Astrocyte (in vitro differentiated cells and primary cell): Measurements from ENCODE around the gene MARK4. TPM values are rescaled to one million over a fixed set of nuclear protein-coding genes. Genes with fewer than 3 reads are reported as not detected.

Experiments
- DNase-seq: peaks from one replicate; pipeline ENCODE4 v3.0.0-alpha.2; 2010; ENCODE audit warnings: low read depth
- FAIRE-seq: peaks from 2 replicates; lab custom pipeline; 2011; peaks lifted over from hg19 to GRCh38; lab: Jason Lieb, UNC
- H2AFZ ChIP-seq: 2 replicates; pipeline ENCODE4 v1.6.0; 2012; ENCODE audit warnings: low read depth, low read length, inconsistent platforms
- H3K27ac ChIP-seq: 2 replicates; pipeline ENCODE4 v1.5.1; 2011; ENCODE audit warnings: low read depth, low read length, inconsistent platforms
- H3K27me3 ChIP-seq: 2 replicates; pipeline ENCODE4 v1.6.0; 2011; ENCODE audit warnings: low read length, inconsistent platforms; ENCODE audit not compliant: insufficient read depth
- H3K36me3 ChIP-seq: 2 replicates; pipeline ENCODE4 v1.5.1; 2011; ENCODE audit warnings: low read length, inconsistent platforms; ENCODE audit not compliant: insufficient read depth
- H3K4me1 ChIP-seq: 2 replicates; pipeline ENCODE4 v1.5.1; 2011; ENCODE audit warnings: low read length, inconsistent platforms; ENCODE audit not compliant: insufficient read depth
- H3K4me2 ChIP-seq: 2 replicates; pipeline ENCODE4 v1.6.0; 2012; ENCODE audit warnings: low read length, inconsistent platforms
- H3K4me3 ChIP-seq: 2 replicates; pipeline ENCODE4 v1.5.1; 2011; ENCODE audit warnings: low read depth, mild to moderate bottlenecking, low read length, inconsistent platforms; ENCODE audit not compliant: insufficient read depth
- H3K79me2 ChIP-seq: 2 replicates; pipeline ENCODE4 v1.6.0; 2012; ENCODE audit warnings: mild to moderate bottlenecking, low read length, inconsistent platforms; ENCODE audit not compliant: insufficient read depth
- H3K9ac ChIP-seq: 2 replicates; pipeline ENCODE4 v1.6.0; 2012; ENCODE audit warnings: mild to moderate bottlenecking, low read length, inconsistent platforms
- H3K9me3 ChIP-seq: 2 replicates; pipeline ENCODE4 v1.5.1; 2012; ENCODE audit warnings: low read depth, mild to moderate bottlenecking, low read length, inconsistent platforms; ENCODE audit not compliant: insufficient read depth
- H4K20me1 ChIP-seq: 2 replicates; pipeline ENCODE4 v1.6.0; 2012; ENCODE audit warnings: low read length, inconsistent platforms; ENCODE audit not compliant: insufficient read depth
- H3K27ac Mint-ChIP-seq: one replicate; pipeline ENCODE4 v1.8.0; 2021; ENCODE audit warnings: mild to moderate bottlenecking, mixed read lengths; ENCODE audit not compliant: unreplicated experiment
- H3K27me3 Mint-ChIP-seq: one replicate; pipeline ENCODE4 v1.8.0; 2021; ENCODE audit warnings: low read depth, mixed read lengths; ENCODE audit not compliant: unreplicated experiment
- H3K36me3 Mint-ChIP-seq: one replicate; pipeline ENCODE4 v1.8.0; 2021; ENCODE audit warnings: low read depth, mixed read lengths; ENCODE audit not compliant: unreplicated experiment
- H3K4me1 Mint-ChIP-seq: one replicate; pipeline ENCODE4 v1.8.0; 2021; ENCODE audit warnings: low read depth, mixed read lengths; ENCODE audit not compliant: unreplicated experiment
- H3K4me3 Mint-ChIP-seq: one replicate; pipeline ENCODE4 v1.8.0; 2021; ENCODE audit warnings: mild to moderate bottlenecking, moderate library complexity, mixed read lengths; ENCODE audit not compliant: unreplicated experiment
- H3K9me3 Mint-ChIP-seq: one replicate; pipeline ENCODE4 v1.8.0; 2021; ENCODE audit warnings: mild to moderate bottlenecking, mixed read lengths; ENCODE audit not compliant: unreplicated experiment
- EZH2 ChIP-seq: IDR thresholded peaks from 2 replicates; pipeline ENCODE4 v1.6.1; 2012; ENCODE audit warnings: mild to moderate bottlenecking, low read length, inconsistent platforms; ENCODE audit not compliant: insufficient read depth
- total RNA-seq: library from RNA; stranded (reverse); gene quantifications from 2 replicates; pipeline ENCODE4 v1.2.1, GENCODE V29; 2021
- TF ChIP-seq, protein P1 (sequence below): IDR thresholded peaks from 2 replicates; pipeline ENCODE4 v1.5.1; 2011; ENCODE audit warnings: low read depth, mild to moderate bottlenecking, inconsistent platforms, low read length, moderate library complexity; ENCODE audit not compliant: insufficient read depth

MARK4 gene
- total RNA-seq, 1 donor from 2014 or later = 61.0 TPM

DNA sequence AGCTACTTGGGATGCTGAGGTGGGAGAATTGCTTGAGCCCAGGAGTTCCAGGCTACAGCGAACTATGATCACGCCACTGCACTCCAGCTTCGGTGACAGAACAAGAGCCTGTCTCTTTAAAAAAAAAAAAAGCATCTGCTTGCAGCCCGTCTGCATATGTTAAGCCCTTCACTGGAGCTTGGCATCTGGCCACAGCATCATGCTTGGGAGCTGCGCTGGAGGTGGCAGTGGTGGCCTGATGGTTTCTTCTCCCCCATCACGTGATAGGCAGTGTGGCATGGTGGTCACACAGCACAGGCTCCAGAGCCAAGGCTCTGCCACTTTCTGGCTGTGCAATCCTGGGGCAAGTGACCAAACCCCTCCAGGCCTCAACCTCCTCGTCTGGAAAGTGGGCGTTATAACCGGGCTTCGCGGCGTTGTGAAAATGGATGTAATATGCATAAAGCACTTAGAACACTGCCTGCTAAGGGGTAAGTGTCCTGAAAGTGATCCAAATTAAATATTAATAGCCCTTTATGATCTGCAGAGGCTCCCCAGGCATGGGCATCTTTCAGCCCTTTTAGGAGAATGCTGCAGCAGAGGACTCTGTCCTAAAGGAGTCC, 24.4 kb downstream of the MARK4 start:
- Mint-ChIP-seq H3K4me1 (peaks cover 2% of the 10 kb centered on the region), H3K4me3 (no peak overlapping the region), H3K27me3 (no peaks in the 10 kb centered on the region), H3K36me3 (peaks cover 34% of the 10 kb centered on the region), H3K9me3 (no peaks in the 10 kb centered on the region), H3K27ac (no peak overlapping the region)
- DNase-seq (no peak), FAIRE-seq (no peak)
- no peak for TF ChIP-seq EZH2
- TF ChIP-seq, protein P1, sequence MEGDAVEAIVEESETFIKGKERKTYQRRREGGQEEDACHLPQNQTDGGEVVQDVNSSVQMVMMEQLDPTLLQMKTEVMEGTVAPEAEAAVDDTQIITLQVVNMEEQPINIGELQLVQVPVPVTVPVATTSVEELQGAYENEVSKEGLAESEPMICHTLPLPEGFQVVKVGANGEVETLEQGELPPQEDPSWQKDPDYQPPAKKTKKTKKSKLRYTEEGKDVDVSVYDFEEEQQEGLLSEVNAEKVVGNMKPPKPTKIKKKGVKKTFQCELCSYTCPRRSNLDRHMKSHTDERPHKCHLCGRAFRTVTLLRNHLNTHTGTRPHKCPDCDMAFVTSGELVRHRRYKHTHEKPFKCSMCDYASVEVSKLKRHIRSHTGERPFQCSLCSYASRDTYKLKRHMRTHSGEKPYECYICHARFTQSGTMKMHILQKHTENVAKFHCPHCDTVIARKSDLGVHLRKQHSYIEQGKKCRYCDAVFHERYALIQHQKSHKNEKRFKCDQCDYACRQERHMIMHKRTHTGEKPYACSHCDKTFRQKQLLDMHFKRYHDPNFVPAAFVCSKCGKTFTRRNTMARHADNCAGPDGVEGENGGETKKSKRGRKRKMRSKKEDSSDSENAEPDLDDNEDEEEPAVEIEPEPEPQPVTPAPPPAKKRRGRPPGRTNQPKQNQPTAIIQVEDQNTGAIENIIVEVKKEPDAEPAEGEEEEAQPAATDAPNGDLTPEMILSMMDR = no peak
- H3K9me3 ChIP-seq = no peaks in the 10 kb centered on the region
- no peak overlapping the region for H2AFZ ChIP-seq
- H3K79me2 ChIP-seq = no peaks in the 10 kb centered on the region
- H3K36me3 ChIP-seq = peaks cover 10% of the 10 kb centered on the region
- H3K4me3 ChIP-seq = no peak overlapping the region
- H3K27me3 ChIP-seq = no peaks in the 10 kb centered on the region
- H3K27ac ChIP-seq = no peak overlapping the region
- H3K4me1 ChIP-seq = no peaks in the 10 kb centered on the region
- H4K20me1 ChIP-seq = no peaks in the 10 kb centered on the region
- no peak overlapping the region for H3K9ac ChIP-seq
- no peak overlapping the region for H3K4me2 ChIP-seq

- no peaks in the 10 kb centered on the region for H3K9me3 ChIP-seq
- H3K4me1 Mint-ChIP-seq = peaks cover 2% of the 10 kb centered on the region
- no peak overlapping the region for H3K27ac ChIP-seq
- no peaks in the 10 kb centered on the region for H3K4me1 ChIP-seq
- peaks cover 8% of the 10 kb centered on the region for H3K36me3 ChIP-seq
- H3K4me3 Mint-ChIP-seq = no peak overlapping the region
- no peak overlapping the region for H3K4me2 ChIP-seq
- TF ChIP-seq EZH2 = no peak
- TF ChIP-seq, protein P1 = no peak
- no peaks in the 10 kb centered on the region for H3K27me3 Mint-ChIP-seq
- H3K27me3 ChIP-seq = no peaks in the 10 kb centered on the region
- H3K4me3 ChIP-seq = no peak overlapping the region
- no peaks in the 10 kb centered on the region for H3K9me3 Mint-ChIP-seq
- FAIRE-seq = no peak
- no peaks in the 10 kb centered on the region for H3K79me2 ChIP-seq
- DNase-seq = no peak
- no peak overlapping the region for H3K27ac Mint-ChIP-seq
- H3K36me3 Mint-ChIP-seq = peaks cover 37% of the 10 kb centered on the region
- H3K9ac ChIP-seq = no peak overlapping the region
- no peak overlapping the region for H2AFZ ChIP-seq
- H4K20me1 ChIP-seq = no peaks in the 10 kb centered on the region
Measured at GRCh38 chr19:45276284-45276687, 25.2 kb downstream of the MARK4 start.

DNA sequence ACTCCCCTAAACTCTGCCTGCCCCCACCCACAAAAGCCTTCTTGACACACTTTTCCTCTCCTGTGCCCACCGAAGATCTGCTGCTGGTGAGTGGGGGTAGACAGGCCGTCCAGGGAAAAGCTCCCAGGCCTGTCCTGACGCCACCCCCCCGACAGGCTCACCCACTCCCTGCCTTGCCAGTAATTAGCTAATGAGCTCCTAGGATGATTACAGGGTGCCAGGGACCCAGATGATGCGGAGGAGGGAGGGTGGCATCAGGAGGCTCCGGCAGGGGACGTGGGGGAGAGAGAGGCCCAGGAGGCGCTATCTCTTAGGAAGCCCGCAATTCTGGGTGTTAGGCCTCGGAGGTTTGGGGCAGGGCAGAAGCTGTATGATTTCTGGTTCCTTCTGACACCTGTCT, 27.0 kb downstream of the MARK4 start:
- TF ChIP-seq EZH2 = no peak
- TF ChIP-seq, protein P1 = no peak
- Mint-ChIP-seq H3K27ac (no peak overlapping the region), H3K36me3 (peaks cover 39% of the 10 kb centered on the region), H3K4me3 (no peak overlapping the region), H3K4me1 (peaks cover 2% of the 10 kb centered on the region), H3K27me3 (no peaks in the 10 kb centered on the region), H3K9me3 (no peaks in the 10 kb centered on the region)
- DNase-seq (no peak), FAIRE-seq (no peak)
- Histone ChIP-seq H3K36me3 (peaks cover 4% of the 10 kb centered on the region), H3K27ac (no peak overlapping the region), H3K79me2 (no peaks in the 10 kb centered on the region), H3K4me2 (no peak overlapping the region), H3K27me3 (no peaks in the 10 kb centered on the region), H3K9me3 (no peaks in the 10 kb centered on the region), H3K4me1 (no peaks in the 10 kb centered on the region), H3K9ac (no peak overlapping the region), H3K4me3 (no peak overlapping the region), H4K20me1 (no peaks in the 10 kb centered on the region), H2AFZ (no peak overlapping the region)
